IPS DF 4.7 (cell line): ENCODE results near the gene TRIM38.
"Not testable (repeated sequence)": the region's sequence is repeated elsewhere in the genome, so short reads cannot be mapped to it uniquely, and the experiment has no call there.

Experiments used
- DNase-seq: peaks from one replicate; pipeline ENCODE4 v3.0.0-alpha.2; 2013; ENCODE audit warnings: low spot score; ENCODE audit errors: extremely low read depth

TRIM38 gene

GRCh38 chr6:25962149-25963127 is at the start of gene TRIM38:
TSS of gene TRIM38 (plus strand) at chr6:25962802. CDS start at chr6:25966523, 3,721 bp downstream.
- no peak for DNase-seq

- DNase-seq = no peak
Observed at GRCh38 chr6:25913741-25914140, 48.9 kb upstream of the TRIM38 start.

GRCh38 chr6:25916330-25916729 is 46.3 kb upstream of the TRIM38 start:
- no peak for DNase-seq

GRCh38 chr6:25916789-25917490 is 45.7 kb upstream of the TRIM38 start:
- DNase-seq = no peak

- no peak for DNase-seq
Observed at GRCh38 chr6:25918083-25918683, 44.4 kb upstream of the TRIM38 start.

- DNase-seq = no peak
Observed at GRCh38 chr6:25919657-25920056, 42.9 kb upstream of the TRIM38 start.

GRCh38 chr6:25921525-25922203 is 40.9 kb upstream of the TRIM38 start:
- no peak for DNase-seq

GRCh38 chr6:25922301-25922700 is 40.3 kb upstream of the TRIM38 start:
- no peak for DNase-seq

GRCh38 chr6:25925876-25926275 is 36.7 kb upstream of the TRIM38 start:
- no peak for DNase-seq

GRCh38 chr6:25927178-25927577 is 35.4 kb upstream of the TRIM38 start:
- DNase-seq = no peak

- DNase-seq = no peak
Observed at GRCh38 chr6:25927756-25928216, 34.8 kb upstream of the TRIM38 start.

- DNase-seq = no peak
Observed at GRCh38 chr6:25928562-25929324, 33.9 kb upstream of the TRIM38 start.

GRCh38 chr6:25929785-25930184 is 32.8 kb upstream of the TRIM38 start:
- not testable (repeated sequence) for DNase-seq

GRCh38 chr6:25930532-25931410 is 31.8 kb upstream of the TRIM38 start, which contains the start of gene SLC17A2:
TSS of gene SLC17A2 (minus strand) at chr6:25930691. CDS start at chr6:25925796, 4,895 bp downstream.
- no peak for DNase-seq

GRCh38 chr6:25931411-25931709 is 31.2 kb upstream of the TRIM38 start:
- no peak for DNase-seq

- no peak for DNase-seq
Observed at GRCh38 chr6:25934156-25934555, 28.4 kb upstream of the TRIM38 start.

GRCh38 chr6:25934735-25935313 is 27.8 kb upstream of the TRIM38 start:
- DNase-seq = no peak

GRCh38 chr6:25935953-25936352 is 26.6 kb upstream of the TRIM38 start:
- no peak for DNase-seq

- no peak for DNase-seq
Observed at GRCh38 chr6:25939593-25939992, 23.0 kb upstream of the TRIM38 start.
